Measurements from ENCODE around the gene BTF3L4.
"Not testable (repeated sequence)": the region's sequence is repeated elsewhere in the genome, so short reads cannot be mapped to it uniquely, and the experiment has no call there.

BTF3L4 gene

GRCh38 chr1:52056163-52056936, at the start of gene BTF3L4:
Gene BTF3L4, plus strand, starts transcription at chr1:52056295. Its CDS starts 3,553 bp downstream, at chr1:52059848.
- DNase-seq = peak; percentile 93

GRCh38 chr1:52007215-52008002, 48.7 kb upstream of the BTF3L4 start:
- DNase-seq = no peak

GRCh38 chr1:52008071-52008809, 47.9 kb upstream of the BTF3L4 start:
- DNase-seq = no peak

GRCh38 chr1:52022133-52022532, 34.0 kb upstream of the BTF3L4 start:
- DNase-seq = no peak

- no peak for DNase-seq
These were observed 29.8 kb upstream of the BTF3L4 start for GRCh38 chr1:52026278-52026677.

GRCh38 chr1:52028328-52028727, 27.8 kb upstream of the BTF3L4 start:
- no peak for DNase-seq

- not testable (repeated sequence) for DNase-seq
These were observed 27.3 kb upstream of the BTF3L4 start for GRCh38 chr1:52028839-52029238.

GRCh38 chr1:52032124-52032784, 23.8 kb upstream of the BTF3L4 start:
- no peak for DNase-seq

GRCh38 chr1:52032785-52033131, 23.3 kb upstream of the BTF3L4 start:
- peak; percentile 9 for DNase-seq

- DNase-seq = peak; percentile 83
These were observed 22.7 kb upstream of the BTF3L4 start, which contains the start of gene KTI12 for GRCh38 chr1:52033190-52034049. Gene KTI12, minus strand, starts transcription at chr1:52033810. Its CDS starts 49 bp downstream, at chr1:52033761.

- no peak for DNase-seq
These were observed 22.1 kb upstream of the BTF3L4 start for GRCh38 chr1:52034050-52034384.

- no peak for DNase-seq
These were observed 18.7 kb upstream of the BTF3L4 start for GRCh38 chr1:52037402-52037814.

GRCh38 chr1:52037909-52038308, 18.2 kb upstream of the BTF3L4 start:
- no peak for DNase-seq

GRCh38 chr1:52041551-52042185, 14.4 kb upstream of the BTF3L4 start:
- no peak for DNase-seq

GRCh38 chr1:52045236-52045635, 10.9 kb upstream of the BTF3L4 start:
- DNase-seq = no peak

GRCh38 chr1:52045666-52046195, 10.4 kb upstream of the BTF3L4 start:
- DNase-seq = not testable (repeated sequence)

- not testable (repeated sequence) for DNase-seq
These were observed 6.8 kb upstream of the BTF3L4 start for GRCh38 chr1:52049337-52049736.

- DNase-seq = no peak
These were observed 2.2 kb upstream of the BTF3L4 start for GRCh38 chr1:52053862-52054261.

- DNase-seq = no peak
These were observed 1.5 kb upstream of the BTF3L4 start for GRCh38 chr1:52054496-52055065.

GRCh38 chr1:52055066-52055865, 829 bp upstream of the BTF3L4 start, which contains the start of gene TXNDC12:
Gene TXNDC12, minus strand, starts transcription at chr1:52055191. Its CDS starts 95 bp downstream, at chr1:52055096.
- DNase-seq = peak; percentile 64
